Skeletal muscle tissue (tissue), 4 donors: Measurements from ENCODE around the gene GBP4. TPM values are rescaled to one million over a fixed set of nuclear protein-coding genes. Genes with fewer than 3 reads are reported as not detected.

Source experiments
- H3K27ac ChIP-seq: one replicate; pipeline ENCODE4 v1.7.0; 2013; ENCODE audit warnings: mild to moderate bottlenecking, low read depth, low read length, inconsistent platforms
- H3K27me3 ChIP-seq, 3 donors: one replicate each; pipeline ENCODE4 v1.7.0; 2013; ENCODE audit warnings: low read length in 3 of 3; ENCODE audit not compliant: control insufficient read depth in 3 of 3, insufficient read depth in 3 of 3
- H3K36me3 ChIP-seq, 3 donors: one replicate each; pipeline ENCODE4 v1.7.0; 2013; ENCODE audit warnings: low read length in 3 of 3; ENCODE audit not compliant: control insufficient read depth in 3 of 3, insufficient read depth in 3 of 3
- H3K4me1 ChIP-seq, 3 donors: one replicate each; pipeline ENCODE4 v1.7.0; 2013; ENCODE audit warnings: low read length in 3 of 3, mild to moderate bottlenecking in 3 of 3; ENCODE audit not compliant: control insufficient read depth in 3 of 3, insufficient read depth in 3 of 3
- H3K4me3 ChIP-seq, 3 donors: one replicate each; pipeline ENCODE4 v1.7.0; 2013; ENCODE audit warnings: low read length in 3 of 3
- H3K9ac ChIP-seq, 3 donors: one replicate each; pipeline ENCODE4 v1.7.0; 2013; ENCODE audit warnings: low read length in 3 of 3, mild to moderate bottlenecking in 3 of 3, moderate library complexity in 2 of 3, low read depth in 1 of 3
- H3K9me3 ChIP-seq, 3 donors: one replicate each; pipeline ENCODE4 v1.7.0; 2013; ENCODE audit warnings: low read length in 3 of 3; ENCODE audit not compliant: control insufficient read depth in 3 of 3
- total RNA-seq: library from RNA; depleted of rRNA; stranded (reverse); fragments of >200 nt; gene quantifications from one replicate; pipeline ENCODE4 v1.2.3, GENCODE V29; 2014
- donor health status: Osteomylitis.

Gene GBP4
- total RNA-seq, 1 donor from 2014 or later = 3.7 TPM

DNA sequence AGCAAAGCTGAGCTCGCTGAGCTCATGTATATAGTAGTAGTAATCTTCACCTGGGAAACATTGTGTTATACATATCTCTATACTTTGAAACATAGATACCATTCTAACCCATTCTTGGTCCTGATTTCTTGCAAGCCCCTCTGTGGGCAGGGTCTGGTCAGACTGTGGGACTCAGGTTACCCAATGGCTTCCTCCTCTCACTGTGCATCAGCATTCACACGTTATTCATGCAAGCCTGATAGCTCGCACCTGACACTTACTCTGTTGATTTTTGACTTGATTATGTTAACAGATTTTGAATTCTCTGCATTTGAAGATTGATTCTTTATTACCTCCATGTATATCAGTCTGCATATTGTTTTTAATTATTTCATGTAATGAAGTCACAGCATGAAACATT, 24.3 kb downstream of the GBP4 start:
- Histone ChIP-seq H3K27ac (no peak overlapping the region), H3K9ac (no peak overlapping the region), H3K4me1 (no peaks in the 10 kb centered on the region), H3K4me3 (no peak overlapping the region), H3K9me3 (no peaks in the 10 kb centered on the region), H3K27me3 (no peaks in the 10 kb centered on the region), H3K36me3 (no peaks in the 10 kb centered on the region)

DNA sequence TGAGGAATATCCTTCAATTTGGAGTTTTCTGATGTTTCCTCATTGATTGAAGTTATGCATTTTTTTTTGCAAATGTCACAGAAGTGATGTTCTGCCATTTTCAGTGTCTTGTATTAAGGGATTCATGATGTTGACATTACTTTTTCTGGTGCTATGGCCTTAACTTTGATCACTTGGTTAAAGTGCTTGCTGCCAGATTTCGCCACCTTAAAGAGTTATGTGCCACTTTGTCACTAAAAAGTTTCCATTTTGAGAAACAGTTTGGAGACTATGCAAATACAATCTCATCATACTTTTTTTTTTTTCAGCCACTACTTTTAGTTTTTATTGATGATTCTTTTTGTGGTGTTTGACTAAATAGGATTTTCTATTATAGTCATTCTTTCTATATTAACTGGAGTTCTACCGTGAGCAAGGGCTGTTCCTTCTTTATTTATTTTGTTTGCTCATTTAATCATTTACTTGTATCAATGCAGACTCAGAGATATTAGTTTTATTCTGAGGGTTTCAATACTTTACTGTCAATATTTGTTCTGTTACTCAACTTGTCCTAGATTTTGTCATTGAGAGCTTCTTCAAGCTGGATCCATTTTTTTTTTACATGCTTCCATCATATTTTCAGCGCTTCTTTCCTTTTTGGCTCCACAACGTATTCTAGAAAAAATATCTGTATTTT, 26.1 kb downstream of the GBP4 start:
- Histone ChIP-seq H3K4me3 (no peak overlapping the region), H3K9me3 (no peaks in the 10 kb centered on the region), H3K27ac (no peak overlapping the region), H3K9ac (no peak overlapping the region), H3K4me1 (no peaks in the 10 kb centered on the region), H3K27me3 (no peaks in the 10 kb centered on the region), H3K36me3 (no peaks in the 10 kb centered on the region)

DNA sequence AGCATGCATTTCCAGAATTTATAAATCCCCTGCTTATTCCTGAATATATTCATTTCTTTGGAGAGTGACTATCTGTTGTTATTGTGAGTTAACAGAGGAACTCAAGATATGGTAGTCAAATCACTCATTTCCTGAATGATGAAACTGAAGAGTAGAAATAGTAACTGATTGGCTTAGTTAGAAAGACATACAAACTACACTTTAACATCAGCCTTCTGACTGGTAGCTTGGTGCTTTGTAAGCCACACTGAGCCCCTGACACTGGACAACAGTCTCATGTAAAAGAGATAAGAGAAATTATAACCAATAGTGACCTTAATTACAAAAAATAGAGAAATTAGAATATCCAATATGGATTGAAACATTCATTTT, 27.7 kb downstream of the GBP4 start:
- Histone ChIP-seq H3K9ac (no peak overlapping the region), H3K4me3 (no peak overlapping the region), H3K27ac (no peak overlapping the region), H3K27me3 (no peaks in the 10 kb centered on the region), H3K36me3 (no peaks in the 10 kb centered on the region), H3K4me1 (no peaks in the 10 kb centered on the region), H3K9me3 (no peaks in the 10 kb centered on the region)

DNA sequence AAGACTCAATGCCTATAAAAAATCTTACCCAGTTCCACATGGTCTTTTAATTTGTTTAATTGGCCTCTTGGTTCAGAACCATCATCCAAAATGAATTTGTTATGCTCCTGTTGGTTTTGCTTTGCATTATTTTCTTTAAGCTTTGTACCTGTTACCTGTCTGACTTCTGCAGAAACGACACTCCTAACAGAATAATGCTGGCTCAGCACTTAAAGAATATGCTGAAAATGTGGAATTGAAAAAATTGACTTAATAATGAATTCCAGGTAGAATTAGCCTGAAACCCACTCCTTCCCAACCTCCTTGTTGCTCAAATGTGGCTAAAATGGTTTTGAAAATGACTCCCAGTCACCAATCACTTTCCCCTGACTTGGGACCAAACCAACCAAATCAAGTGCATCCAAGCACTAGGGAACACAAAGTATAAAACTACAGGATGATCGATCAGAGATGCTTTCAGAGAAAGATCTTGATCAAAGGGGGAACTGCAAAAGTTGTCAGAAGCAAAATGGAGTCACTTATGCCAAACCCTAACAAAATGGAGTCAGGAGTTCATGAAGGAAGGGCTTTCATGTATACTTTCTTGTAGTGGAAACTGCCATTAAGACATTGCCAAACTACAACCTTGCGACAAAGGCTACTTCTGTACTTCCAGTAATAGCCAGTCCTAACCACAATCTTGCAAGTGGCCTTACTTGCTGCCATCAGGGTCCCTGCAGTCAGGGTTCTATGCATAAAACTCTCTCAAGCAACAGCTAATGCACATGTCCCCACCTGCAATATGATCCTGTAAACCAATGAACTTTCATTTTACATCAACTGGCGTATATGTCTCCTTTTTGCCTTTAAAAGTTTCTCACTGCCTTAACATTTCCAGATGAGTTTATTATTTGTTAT, 28.3 kb downstream of the GBP4 start:
- no peaks in the 10 kb centered on the region for H3K36me3 ChIP-seq
- H3K27ac ChIP-seq = no peak overlapping the region
- H3K27me3 ChIP-seq = no peaks in the 10 kb centered on the region
- H3K4me3 ChIP-seq = no peak overlapping the region
- H3K9me3 ChIP-seq = no peaks in the 10 kb centered on the region
- H3K9ac ChIP-seq = no peak overlapping the region
- H3K4me1 ChIP-seq = no peaks in the 10 kb centered on the region

DNA sequence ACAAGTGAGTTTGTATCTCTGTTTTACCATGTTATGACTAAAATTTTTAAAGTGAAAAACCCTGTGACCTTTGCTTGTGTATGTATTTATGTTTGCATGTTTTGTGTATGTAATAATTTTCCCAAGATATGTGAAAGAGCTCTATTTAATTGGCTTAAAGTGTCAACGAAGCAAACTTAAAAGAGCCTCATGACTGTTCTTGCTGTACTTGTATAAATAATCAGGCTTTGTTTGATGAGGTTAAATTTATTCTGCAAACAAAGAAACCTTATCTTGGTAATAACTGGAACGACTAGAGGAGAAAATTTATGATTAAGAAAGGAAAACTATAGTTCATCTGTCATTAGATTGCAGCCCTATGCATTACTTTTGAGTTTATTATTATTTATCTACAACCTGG, 29.6 kb downstream of the GBP4 start:
- Histone ChIP-seq H3K4me3 (no peak overlapping the region), H3K36me3 (no peaks in the 10 kb centered on the region), H3K4me1 (no peaks in the 10 kb centered on the region), H3K27ac (no peak overlapping the region), H3K9ac (no peak overlapping the region), H3K9me3 (no peaks in the 10 kb centered on the region), H3K27me3 (no peaks in the 10 kb centered on the region)

DNA sequence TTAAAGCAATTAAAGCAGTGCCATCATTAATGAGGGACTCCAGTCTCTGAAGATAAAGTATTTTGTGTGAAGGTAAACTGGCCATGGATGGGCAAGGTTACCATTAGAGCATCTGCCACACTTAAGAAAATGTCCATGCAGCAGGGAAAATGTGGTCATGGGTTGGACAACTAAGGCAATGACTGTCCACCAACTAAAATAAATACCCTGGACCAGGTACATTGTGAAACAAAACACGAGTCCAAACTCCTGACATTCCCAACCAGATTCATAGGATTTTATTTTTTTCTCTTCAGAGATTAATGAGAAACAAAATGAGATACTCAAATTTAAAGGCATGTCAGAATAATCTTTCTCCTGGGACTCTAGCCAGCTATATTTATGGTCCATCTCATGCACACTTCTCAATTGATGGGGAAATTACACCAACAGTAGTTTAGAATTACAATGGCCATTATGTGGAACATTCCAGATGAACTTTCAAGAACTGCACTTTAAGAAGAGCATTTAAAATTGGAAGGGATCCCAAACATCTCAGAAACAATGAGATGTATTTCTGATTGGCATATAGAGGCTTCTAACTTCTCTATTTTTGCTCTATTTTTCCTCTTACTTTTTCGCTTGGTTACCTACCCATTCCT, 31.0 kb downstream of the GBP4 start:
- Histone ChIP-seq H3K4me3 (no peak overlapping the region), H3K9me3 (no peaks in the 10 kb centered on the region), H3K4me1 (no peaks in the 10 kb centered on the region), H3K9ac (no peak overlapping the region), H3K27ac (no peak overlapping the region), H3K36me3 (no peaks in the 10 kb centered on the region), H3K27me3 (no peaks in the 10 kb centered on the region)

DNA sequence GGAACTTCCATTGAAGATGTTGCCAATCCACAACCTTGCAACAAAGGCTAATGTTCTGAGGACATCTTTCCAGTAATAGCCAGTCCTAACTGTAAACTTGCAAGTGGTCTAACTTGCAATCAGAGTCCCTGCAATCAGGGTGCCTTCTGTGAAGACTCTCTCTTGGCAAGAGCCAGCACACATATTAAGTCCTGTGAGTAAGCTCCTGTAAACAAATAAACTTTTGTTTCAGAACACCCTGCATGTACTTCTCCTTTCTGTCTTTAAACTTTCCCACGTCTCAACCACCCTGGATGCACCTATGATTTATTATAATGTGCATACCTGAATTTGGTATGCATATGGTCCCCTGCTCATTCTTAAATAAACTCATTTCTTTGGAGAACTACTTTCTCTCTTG, 32.0 kb downstream of the GBP4 start:
- H3K36me3 ChIP-seq = no peaks in the 10 kb centered on the region
- H3K27ac ChIP-seq = no peak overlapping the region
- H3K4me3 ChIP-seq = no peak overlapping the region

DNA sequence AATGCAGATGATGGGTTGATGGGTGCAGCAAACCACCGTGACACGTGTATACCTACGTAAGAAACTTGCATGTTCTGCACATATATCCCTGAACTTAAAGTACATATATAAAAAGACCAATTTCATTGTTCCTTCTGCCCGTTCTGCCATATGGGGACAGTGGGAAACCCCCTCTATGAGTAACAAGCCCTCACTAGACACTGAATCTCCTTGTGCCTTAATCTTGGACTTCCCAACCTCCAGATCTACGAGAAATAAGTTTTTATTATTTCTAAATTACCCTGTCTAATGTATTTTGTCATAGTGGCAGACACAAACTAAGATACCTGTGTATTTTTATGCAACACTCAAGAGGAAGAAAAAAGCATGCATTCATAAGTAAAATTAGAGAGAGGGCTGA, 32.9 kb downstream of the GBP4 start:
- Histone ChIP-seq H3K27ac (no peak overlapping the region), H3K36me3 (no peaks in the 10 kb centered on the region), H3K9ac (no peak overlapping the region), H3K9me3 (peaks cover 0 to 2% (median 0%) of the 10 kb centered on the region in 3 donors), H3K4me1 (no peaks in the 10 kb centered on the region), H3K4me3 (no peak overlapping the region), H3K27me3 (no peaks in the 10 kb centered on the region)

More for the DNA sequence above, 32.0 kb downstream of the GBP4 start:
- Histone ChIP-seq H3K4me1 (no peaks in the 10 kb centered on the region), H3K9ac (no peak overlapping the region), H3K9me3 (no peaks in the 10 kb centered on the region), H3K27me3 (no peaks in the 10 kb centered on the region)

DNA sequence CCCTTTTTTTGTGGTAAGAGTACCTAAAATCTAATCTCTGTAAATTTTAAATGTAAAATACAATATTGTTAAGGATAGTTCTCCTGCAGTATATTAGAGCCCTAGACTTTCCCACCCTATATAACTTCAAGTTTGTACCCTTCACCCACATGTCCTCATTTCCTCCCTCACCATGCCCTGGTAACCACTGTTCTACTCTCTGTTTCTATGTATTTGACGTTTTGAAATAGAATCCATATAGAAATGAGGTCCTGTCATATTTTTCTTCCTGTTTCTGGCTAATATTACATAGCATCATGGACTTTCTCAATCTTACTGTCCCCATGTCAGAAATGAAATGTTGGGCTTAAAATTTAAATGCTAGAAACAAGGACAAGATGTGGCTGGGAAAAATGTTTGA, 47.7 kb downstream of the GBP4 start:
- H3K27ac ChIP-seq = no peak overlapping the region
- H3K36me3 ChIP-seq = no peaks in the 10 kb centered on the region
- H3K27me3 ChIP-seq = no peaks in the 10 kb centered on the region
- no peaks in the 10 kb centered on the region for H3K9me3 ChIP-seq
- H3K9ac ChIP-seq = no peak overlapping the region
- H3K4me3 ChIP-seq = no peak overlapping the region
- H3K4me1 ChIP-seq = no peaks in the 10 kb centered on the region

DNA sequence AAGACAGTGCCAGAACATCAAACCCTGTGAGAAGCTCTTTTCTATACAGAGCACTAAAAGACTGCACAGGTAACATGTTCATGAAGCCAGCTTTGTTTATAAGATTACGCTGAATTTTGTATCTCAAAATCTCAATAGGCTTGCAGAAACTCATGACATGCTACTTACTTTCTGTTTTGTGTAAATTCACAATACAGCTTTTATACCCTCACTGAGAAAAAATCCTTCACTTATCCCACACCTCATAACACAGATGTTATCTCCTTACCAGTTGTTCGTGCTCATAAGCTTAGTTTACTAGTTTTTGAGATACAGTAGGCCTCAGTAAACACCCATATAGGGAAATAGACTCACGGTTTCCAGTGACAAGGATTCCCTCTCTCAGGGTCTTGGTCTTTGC, 48.8 kb downstream of the GBP4 start:
- Histone ChIP-seq H3K27me3 (no peaks in the 10 kb centered on the region), H3K4me3 (no peak overlapping the region), H3K9me3 (no peaks in the 10 kb centered on the region), H3K4me1 (no peaks in the 10 kb centered on the region), H3K27ac (no peak overlapping the region), H3K36me3 (no peaks in the 10 kb centered on the region), H3K9ac (no peak overlapping the region)
